ENCODE results near the gene EID3.
"Not testable (repeated sequence)": the region's sequence is repeated elsewhere in the genome, so short reads cannot be mapped to it uniquely, and the experiment has no call there.

The EID3 gene

DNA sequence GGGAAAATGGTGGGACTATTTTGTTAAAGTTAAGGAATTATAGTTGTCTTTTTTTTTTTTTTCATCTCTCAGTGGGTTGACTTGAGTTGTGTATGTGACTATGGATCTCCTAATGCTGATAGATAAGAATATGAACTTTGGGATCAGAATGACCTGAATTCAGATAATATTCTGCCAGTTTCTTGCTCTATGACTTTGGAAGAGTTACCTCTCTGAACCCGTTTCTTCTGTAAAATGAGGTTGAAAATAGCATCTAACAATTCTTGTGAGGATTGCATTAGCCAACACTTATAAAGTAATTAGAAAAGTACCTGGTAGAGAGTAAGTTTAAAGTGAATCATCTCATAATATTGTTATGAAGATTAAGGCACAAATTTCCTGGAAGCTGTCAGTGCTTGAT is 18.4 kb downstream of the EID3 start:
- Histone ChIP-seq H3K4me1 (ENCODE audit: control insufficient read depth in 2 of 2, insufficient read depth in 2 of 2, low read length in 2 of 2) (no peaks in the 10 kb centered on the region), H3K4me3 (ENCODE audit: low read length in 2 of 2) (no peak overlapping the region), H3K9me3 (ENCODE audit: control insufficient read depth in 2 of 2, low read length in 2 of 2) (no peaks in the 10 kb centered on the region), H3K27ac (ENCODE audit: low read depth in 2 of 2, low read length in 2 of 2) (no peak overlapping the region), H3K27me3 (ENCODE audit: control insufficient read depth in 2 of 2, insufficient read depth in 2 of 2, low read length in 2 of 2) (no peaks in the 10 kb centered on the region), H3K36me3 (ENCODE audit: control insufficient read depth in 2 of 2, insufficient read depth in 2 of 2, low read length in 2 of 2) (peaks cover 46% of the 10 kb centered on the region in 2 donors), H3K9ac (ENCODE audit: low read depth in 1 of 2, low read length in 2 of 2) (no peak overlapping the region)

- H3K27me3 ChIP-seq (ENCODE audit: control insufficient read depth in 2 of 2, insufficient read depth in 2 of 2, low read length in 2 of 2); H3K27ac ChIP-seq (ENCODE audit: low read depth in 2 of 2, low read length in 2 of 2); H3K9me3 ChIP-seq (ENCODE audit: control insufficient read depth in 2 of 2, low read length in 2 of 2); H3K9ac ChIP-seq (ENCODE audit: low read depth in 1 of 2, low read length in 2 of 2); H3K4me1 ChIP-seq (ENCODE audit: control insufficient read depth in 2 of 2, insufficient read depth in 2 of 2, low read length in 2 of 2); H3K4me3 ChIP-seq (ENCODE audit: low read length in 2 of 2): not testable (repeated sequence)
- peaks cover 48 to 50% of the 10 kb centered on the region in 2 donors for H3K36me3 ChIP-seq (ENCODE audit: control insufficient read depth in 2 of 2, insufficient read depth in 2 of 2, low read length in 2 of 2)
Observed at GRCh38 chr12:104322533-104322932, 19.0 kb downstream of the EID3 start.

GRCh38 chr12:104323899-104324298 is 20.4 kb downstream of the EID3 start:
- Histone ChIP-seq H3K9ac (ENCODE audit: low read depth in 1 of 2, low read length in 2 of 2) (no peak overlapping the region), H3K27me3 (ENCODE audit: control insufficient read depth in 2 of 2, insufficient read depth in 2 of 2, low read length in 2 of 2) (no peaks in the 10 kb centered on the region), H3K9me3 (ENCODE audit: control insufficient read depth in 2 of 2, low read length in 2 of 2) (no peaks in the 10 kb centered on the region), H3K4me1 (ENCODE audit: control insufficient read depth in 2 of 2, insufficient read depth in 2 of 2, low read length in 2 of 2) (no peaks in the 10 kb centered on the region), H3K27ac (ENCODE audit: low read depth in 2 of 2, low read length in 2 of 2) (no peak overlapping the region), H3K4me3 (ENCODE audit: low read length in 2 of 2) (no peak overlapping the region), H3K36me3 (ENCODE audit: control insufficient read depth in 2 of 2, insufficient read depth in 2 of 2, low read length in 2 of 2) (peaks cover 47 to 51% of the 10 kb centered on the region in 2 donors)

DNA sequence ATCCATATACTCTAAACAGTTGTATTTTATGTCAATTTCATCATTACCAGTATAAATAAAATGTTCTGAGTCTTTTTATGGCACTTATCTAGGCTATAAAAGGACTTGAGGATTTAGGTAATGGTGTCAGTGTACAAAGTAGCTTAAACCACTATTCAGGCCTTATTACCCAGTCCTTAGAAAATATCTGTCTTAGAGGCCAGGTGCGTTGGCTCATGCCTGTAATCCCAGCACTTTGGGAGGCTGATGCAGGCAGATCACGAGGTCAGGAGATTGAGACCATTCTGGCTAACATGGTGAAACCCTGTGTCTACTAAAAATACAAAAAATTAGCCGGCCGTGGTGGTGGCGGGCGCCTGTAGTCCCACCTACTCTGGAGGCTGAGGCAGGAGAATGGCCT is 24.7 kb downstream of the EID3 start:
- H3K4me1 ChIP-seq (ENCODE audit: control insufficient read depth in 2 of 2, insufficient read depth in 2 of 2, low read length in 2 of 2); H3K9me3 ChIP-seq (ENCODE audit: control insufficient read depth in 2 of 2, low read length in 2 of 2); H3K27me3 ChIP-seq (ENCODE audit: control insufficient read depth in 2 of 2, insufficient read depth in 2 of 2, low read length in 2 of 2); H3K27ac ChIP-seq (ENCODE audit: low read depth in 2 of 2, low read length in 2 of 2); H3K4me3 ChIP-seq (ENCODE audit: low read length in 2 of 2); H3K9ac ChIP-seq (ENCODE audit: low read depth in 1 of 2, low read length in 2 of 2): not testable (repeated sequence)
- H3K36me3 ChIP-seq (ENCODE audit: control insufficient read depth in 2 of 2, insufficient read depth in 2 of 2, low read length in 2 of 2) = peaks cover 22 to 29% of the 10 kb centered on the region in 2 donors

DNA sequence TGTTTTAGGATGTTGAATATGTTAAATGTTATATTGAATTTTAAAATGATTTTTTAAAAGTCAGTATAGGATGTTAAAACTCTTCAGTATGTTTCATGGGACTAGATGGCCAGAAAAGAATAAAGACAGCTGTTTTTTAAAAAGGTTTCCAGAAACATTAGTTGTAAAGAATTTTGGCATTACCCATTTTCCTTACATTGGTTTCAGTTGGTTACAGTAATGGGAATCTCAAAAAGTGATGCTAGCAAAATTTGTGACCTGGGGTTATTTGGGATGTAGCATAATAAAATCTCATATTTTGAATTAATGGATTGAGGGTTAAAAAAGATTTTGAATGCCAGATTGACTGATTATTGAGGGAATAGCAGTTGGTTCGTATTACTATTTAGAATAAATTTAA is 25.3 kb downstream of the EID3 start:
- peaks cover 25 to 30% of the 10 kb centered on the region in 2 donors for H3K36me3 ChIP-seq (ENCODE audit: control insufficient read depth in 2 of 2, insufficient read depth in 2 of 2, low read length in 2 of 2)
- no peaks in the 10 kb centered on the region for H3K4me1 ChIP-seq (ENCODE audit: control insufficient read depth in 2 of 2, insufficient read depth in 2 of 2, low read length in 2 of 2)
- H3K4me3 ChIP-seq (ENCODE audit: low read length in 2 of 2) = no peak overlapping the region
- no peaks in the 10 kb centered on the region for H3K27me3 ChIP-seq (ENCODE audit: control insufficient read depth in 2 of 2, insufficient read depth in 2 of 2, low read length in 2 of 2)
- H3K9ac ChIP-seq (ENCODE audit: low read depth in 1 of 2, low read length in 2 of 2) = no peak overlapping the region
- H3K27ac ChIP-seq (ENCODE audit: low read depth in 2 of 2, low read length in 2 of 2) = no peak overlapping the region
- H3K9me3 ChIP-seq (ENCODE audit: control insufficient read depth in 2 of 2, low read length in 2 of 2) = no peaks in the 10 kb centered on the region

DNA sequence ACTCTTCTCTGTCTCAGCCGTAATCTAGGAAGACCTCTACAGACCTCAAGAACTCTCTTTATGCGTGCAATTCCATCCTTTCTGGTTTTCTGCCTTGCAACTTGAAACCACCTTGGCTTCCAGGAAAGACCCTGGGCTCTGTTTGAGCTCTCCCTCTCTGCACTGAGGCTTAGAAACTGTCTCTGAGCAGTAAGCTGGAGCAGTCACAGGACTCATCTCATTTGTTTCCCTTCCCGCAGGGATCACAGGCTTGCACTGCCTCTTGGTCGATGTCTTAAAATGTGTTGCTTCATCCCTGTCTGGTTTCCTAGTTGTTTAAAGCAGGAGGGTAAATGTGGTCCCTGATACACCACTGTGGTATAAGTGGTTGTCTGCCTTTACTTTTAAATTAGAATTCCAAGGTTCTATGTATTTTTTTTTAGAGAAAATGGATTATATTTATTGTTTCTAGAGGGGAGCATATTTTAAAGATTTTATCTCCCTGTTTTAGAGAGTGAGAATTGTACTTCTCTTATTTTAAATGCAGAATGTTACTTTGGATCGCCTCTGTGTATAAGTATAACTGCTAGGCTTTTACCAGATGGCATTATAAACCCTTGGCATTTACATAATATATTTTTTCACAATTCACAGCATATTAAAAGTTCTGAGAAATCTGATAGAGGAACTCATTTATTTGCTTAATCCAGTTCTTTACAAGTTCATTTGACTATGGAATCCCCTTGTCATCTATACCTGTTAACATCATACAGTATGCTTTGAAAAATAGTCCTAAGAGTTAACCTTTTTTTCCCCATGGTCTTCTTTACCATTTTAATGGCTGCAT is 26.4 kb downstream of the EID3 start:
- Histone ChIP-seq H3K4me3 (ENCODE audit: low read length in 2 of 2) (no peak overlapping the region), H3K36me3 (ENCODE audit: control insufficient read depth in 2 of 2, insufficient read depth in 2 of 2, low read length in 2 of 2) (peaks cover 27 to 35% of the 10 kb centered on the region in 2 donors), H3K4me1 (ENCODE audit: control insufficient read depth in 2 of 2, insufficient read depth in 2 of 2, low read length in 2 of 2) (no peaks in the 10 kb centered on the region), H3K27ac (ENCODE audit: low read depth in 2 of 2, low read length in 2 of 2) (no peak overlapping the region), H3K9ac (ENCODE audit: low read depth in 1 of 2, low read length in 2 of 2) (no peak overlapping the region), H3K9me3 (ENCODE audit: control insufficient read depth in 2 of 2, low read length in 2 of 2) (no peaks in the 10 kb centered on the region), H3K27me3 (ENCODE audit: control insufficient read depth in 2 of 2, insufficient read depth in 2 of 2, low read length in 2 of 2) (no peaks in the 10 kb centered on the region)

DNA sequence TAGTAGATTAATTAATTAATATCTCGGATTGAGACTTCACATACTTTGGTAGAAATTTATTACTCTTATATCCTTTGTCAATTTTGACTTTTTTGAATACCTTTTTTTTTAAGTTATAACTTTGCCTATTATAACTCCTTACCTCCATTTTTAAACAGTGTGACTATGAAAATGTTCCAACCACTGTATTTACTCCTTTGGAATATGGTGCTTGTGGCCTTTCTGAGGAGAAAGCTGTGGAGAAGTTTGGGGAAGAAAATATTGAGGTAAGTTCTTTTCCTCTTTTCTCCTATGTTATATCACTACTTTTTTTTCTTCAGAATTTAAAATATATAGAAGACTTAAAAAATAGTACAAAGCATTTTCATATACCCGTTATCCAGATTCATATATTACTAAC is 27.8 kb downstream of the EID3 start:
- no peak overlapping the region for H3K9ac ChIP-seq (ENCODE audit: low read depth in 1 of 2, low read length in 2 of 2)
- no peaks in the 10 kb centered on the region for H3K4me1 ChIP-seq (ENCODE audit: control insufficient read depth in 2 of 2, insufficient read depth in 2 of 2, low read length in 2 of 2)
- H3K36me3 ChIP-seq (ENCODE audit: control insufficient read depth in 2 of 2, insufficient read depth in 2 of 2, low read length in 2 of 2) = peaks cover 27 to 38% of the 10 kb centered on the region in 2 donors

DNA sequence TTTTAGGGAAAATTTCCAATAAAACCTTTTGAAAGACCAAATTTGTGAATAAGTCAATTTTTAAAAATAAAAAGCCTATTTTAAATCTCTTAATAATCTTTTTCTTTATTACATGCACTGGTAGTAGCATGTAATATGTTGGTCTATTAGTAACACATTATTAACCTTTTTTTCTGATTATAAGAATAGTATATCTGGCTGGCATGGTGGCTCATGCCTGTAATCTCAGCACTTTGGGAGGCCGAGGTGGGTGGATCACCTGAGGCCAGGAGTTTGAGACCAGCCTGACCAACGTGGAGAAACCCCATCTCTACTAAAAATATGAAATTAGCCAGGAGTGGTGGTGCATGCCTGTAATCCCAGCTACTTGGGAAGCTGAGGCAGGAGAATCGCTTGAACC is 28.7 kb downstream of the EID3 start:
- H3K4me3 ChIP-seq (ENCODE audit: low read length in 2 of 2); H3K27ac ChIP-seq (ENCODE audit: low read depth in 2 of 2, low read length in 2 of 2); H3K9me3 ChIP-seq (ENCODE audit: control insufficient read depth in 2 of 2, low read length in 2 of 2); H3K27me3 ChIP-seq (ENCODE audit: control insufficient read depth in 2 of 2, insufficient read depth in 2 of 2, low read length in 2 of 2); H3K4me1 ChIP-seq (ENCODE audit: control insufficient read depth in 2 of 2, insufficient read depth in 2 of 2, low read length in 2 of 2); H3K9ac ChIP-seq (ENCODE audit: low read depth in 1 of 2, low read length in 2 of 2): not testable (repeated sequence)
- H3K36me3 ChIP-seq (ENCODE audit: control insufficient read depth in 2 of 2, insufficient read depth in 2 of 2, low read length in 2 of 2) = peaks cover 22 to 37% of the 10 kb centered on the region in 2 donors

More for the DNA sequence above, 27.8 kb downstream of the EID3 start:
- Histone ChIP-seq H3K27me3 (ENCODE audit: control insufficient read depth in 2 of 2, insufficient read depth in 2 of 2, low read length in 2 of 2) (no peaks in the 10 kb centered on the region), H3K9me3 (ENCODE audit: control insufficient read depth in 2 of 2, low read length in 2 of 2) (no peaks in the 10 kb centered on the region), H3K4me3 (ENCODE audit: low read length in 2 of 2) (no peak overlapping the region), H3K27ac (ENCODE audit: low read depth in 2 of 2, low read length in 2 of 2) (no peak overlapping the region)

- no peak overlapping the region for H3K9ac ChIP-seq (ENCODE audit: low read depth in 1 of 2, low read length in 2 of 2)
- no peak overlapping the region for H3K4me3 ChIP-seq (ENCODE audit: low read length in 2 of 2)
- no peak overlapping the region for H3K27ac ChIP-seq (ENCODE audit: low read depth in 2 of 2, low read length in 2 of 2)
- H3K27me3 ChIP-seq (ENCODE audit: control insufficient read depth in 2 of 2, insufficient read depth in 2 of 2, low read length in 2 of 2) = no peaks in the 10 kb centered on the region
- peaks cover 17 to 28% of the 10 kb centered on the region in 2 donors for H3K36me3 ChIP-seq (ENCODE audit: control insufficient read depth in 2 of 2, insufficient read depth in 2 of 2, low read length in 2 of 2)
- H3K4me1 ChIP-seq (ENCODE audit: control insufficient read depth in 2 of 2, insufficient read depth in 2 of 2, low read length in 2 of 2) = no peaks in the 10 kb centered on the region
- no peaks in the 10 kb centered on the region for H3K9me3 ChIP-seq (ENCODE audit: control insufficient read depth in 2 of 2, low read length in 2 of 2)
Observed at GRCh38 chr12:104333692-104334255, 30.2 kb downstream of the EID3 start.

GRCh38 chr12:104334581-104334980 is 31.0 kb downstream of the EID3 start:
- Histone ChIP-seq H3K4me1 (ENCODE audit: control insufficient read depth in 2 of 2, insufficient read depth in 2 of 2, low read length in 2 of 2) (no peaks in the 10 kb centered on the region), H3K9me3 (ENCODE audit: control insufficient read depth in 2 of 2, low read length in 2 of 2) (no peaks in the 10 kb centered on the region), H3K27ac (ENCODE audit: low read depth in 2 of 2, low read length in 2 of 2) (no peak overlapping the region), H3K4me3 (ENCODE audit: low read length in 2 of 2) (no peak overlapping the region), H3K27me3 (ENCODE audit: control insufficient read depth in 2 of 2, insufficient read depth in 2 of 2, low read length in 2 of 2) (no peaks in the 10 kb centered on the region), H3K36me3 (ENCODE audit: control insufficient read depth in 2 of 2, insufficient read depth in 2 of 2, low read length in 2 of 2) (peaks cover 25 to 34% of the 10 kb centered on the region in 2 donors), H3K9ac (ENCODE audit: low read depth in 1 of 2, low read length in 2 of 2) (no peak overlapping the region)
